ENCODE results near the gene RUVBL1. TPM values are rescaled to one million over a fixed set of nuclear protein-coding genes. Genes with fewer than 3 reads are reported as not detected.

The RUVBL1 gene
- total RNA-seq, 1 donor from 2014 or later = 28.7 TPM

GRCh38 chr3:128143496-128143895 lies 19.9 kb upstream of the RUVBL1 start:
- no peak for DNase-seq (ENCODE audit: low spot score)

GRCh38 chr3:128133273-128133883 lies 9.8 kb upstream of the RUVBL1 start:
- no peak for DNase-seq (ENCODE audit: low spot score)

GRCh38 chr3:128131897-128132646 lies 8.5 kb upstream of the RUVBL1 start:
- DNase-seq (ENCODE audit: low spot score) = no peak

GRCh38 chr3:128128251-128128650 lies 4.6 kb upstream of the RUVBL1 start:
- no peak for DNase-seq (ENCODE audit: low spot score)

- no peak for DNase-seq (ENCODE audit: low spot score)
These were observed 3.6 kb upstream of the RUVBL1 start for GRCh38 chr3:128127236-128127635.

- no peak for DNase-seq (ENCODE audit: low spot score)
These were observed 465 bp downstream of the RUVBL1 start for GRCh38 chr3:128123156-128123537.

GRCh38 chr3:128122013-128122412 lies 1.6 kb downstream of the RUVBL1 start:
- DNase-seq (ENCODE audit: low spot score) = no peak

GRCh38 chr3:128113817-128114794 lies 9.5 kb downstream of the RUVBL1 start:
- DNase-seq (ENCODE audit: low spot score) = no peak

- no peak for DNase-seq (ENCODE audit: low spot score)
These were observed 11.1 kb downstream of the RUVBL1 start for GRCh38 chr3:128112357-128112968.

- DNase-seq (ENCODE audit: low spot score) = no peak
These were observed 12.5 kb downstream of the RUVBL1 start for GRCh38 chr3:128111147-128111546.

- no peak for DNase-seq (ENCODE audit: low spot score)
These were observed 15.8 kb downstream of the RUVBL1 start for GRCh38 chr3:128107834-128108233.

GRCh38 chr3:128103136-128103676 lies 20.4 kb downstream of the RUVBL1 start:
- DNase-seq (ENCODE audit: low spot score) = no peak

- DNase-seq (ENCODE audit: low spot score) = no peak
These were observed 23.0 kb downstream of the RUVBL1 start for GRCh38 chr3:128100638-128101037.

- no peak for DNase-seq (ENCODE audit: low spot score)
These were observed 23.5 kb downstream of the RUVBL1 start for GRCh38 chr3:128100161-128100560.

- no peak for DNase-seq (ENCODE audit: low spot score)
These were observed 25.4 kb downstream of the RUVBL1 start for GRCh38 chr3:128098234-128098633.

- no peak for DNase-seq (ENCODE audit: low spot score)
These were observed 28.3 kb downstream of the RUVBL1 start for GRCh38 chr3:128095222-128095703.

GRCh38 chr3:128094295-128095151 lies 29.1 kb downstream of the RUVBL1 start:
- no peak for DNase-seq (ENCODE audit: low spot score)

- DNase-seq (ENCODE audit: low spot score) = no peak
These were observed 32.0 kb downstream of the RUVBL1 start for GRCh38 chr3:128091586-128091985.

GRCh38 chr3:128089135-128089534 lies 34.5 kb downstream of the RUVBL1 start:
- DNase-seq (ENCODE audit: low spot score) = peak; percentile 59

- DNase-seq (ENCODE audit: low spot score) = peak; percentile 39
These were observed 39.0 kb downstream of the RUVBL1 start for GRCh38 chr3:128084675-128085021.

All from mesenteric fat pad (tissue), 1 donor.